HepG2 (cell line): ENCODE results near the gene IST1. TPM values are rescaled to one million over a fixed set of nuclear protein-coding genes. Genes with fewer than 3 reads are reported as not detected.

Experiments
- CEBPG ChIP-seq: IDR thresholded peaks from 2 replicates; pipeline ENCODE4 v1.6.1; 2016
- FOXJ3 ChIP-seq: sonication (generic); formaldehyde crosslinking; IDR thresholded peaks from 2 replicates; pipeline ENCODE4 v1.4.0; 2020; ENCODE audit warnings: missing genetic modification reagents, mild to moderate bottlenecking, borderline replicate concordance
- FOXP1 ChIP-seq, 2 experiments: fragments of 450-650 bp in 1 of 2; IDR thresholded peaks; 2 replicates each; pipeline ENCODE4 v1.6.1; 2017 to 2018; ENCODE audit warnings: antibody characterized with exemption in 1 of 2
- GATA4 ChIP-seq: sonication (generic); IDR thresholded peaks from 2 replicates; pipeline ENCODE4 v1.6.1; 2016; ENCODE audit warnings: antibody characterized with exemption, low read depth, borderline replicate concordance
- GATAD2A ChIP-seq: IDR thresholded peaks from 2 replicates; pipeline ENCODE4 v1.6.1; 2016
- GTF2F1 ChIP-seq: fragments of 150-350 bp; IDR thresholded peaks from 2 replicates; pipeline ENCODE4 v1.6.1; 2014; ENCODE audit warnings: low read length
- JDP2 ChIP-seq: sonication (generic); formaldehyde crosslinking; IDR thresholded peaks from 2 replicates; pipeline ENCODE4 v1.8.1; 2022; ENCODE audit warnings: missing genetic modification reagents, borderline replicate concordance
- MED1 ChIP-seq: sonication (generic); formaldehyde crosslinking; IDR thresholded peaks from 2 replicates; pipeline ENCODE4 v1.4.0; 2020; ENCODE audit warnings: missing genetic modification reagents
- MLXIP ChIP-seq: sonication (generic); formaldehyde crosslinking; IDR thresholded peaks from 2 replicates; pipeline ENCODE4 v1.9.0; 2021; ENCODE audit warnings: missing genetic modification reagents, borderline replicate concordance
- PPARG ChIP-seq: conservative IDR thresholded peaks from 2 replicates; pipeline ENCODE4 v1.6.1; 2016; ENCODE audit warnings: missing biosample characterization, missing genetic modification reagents
- REPIN1 ChIP-seq: sonication (generic); formaldehyde crosslinking; IDR thresholded peaks from 2 replicates; pipeline ENCODE4 v1.8.0; 2022; ENCODE audit warnings: missing genetic modification reagents, low read depth, mild to moderate bottlenecking, borderline replicate concordance
- SALL1 ChIP-seq: sonication (generic); formaldehyde crosslinking; IDR thresholded peaks from 2 replicates; pipeline ENCODE4 v1.8.0; 2022; ENCODE audit warnings: mild to moderate bottlenecking, missing genetic modification reagents
- SAP130 ChIP-seq: IDR thresholded peaks from 2 replicates; pipeline ENCODE4 v1.6.1; 2016; ENCODE audit warnings: low read depth
- THAP7 ChIP-seq: sonication (generic); formaldehyde crosslinking; IDR thresholded peaks from 2 replicates; pipeline ENCODE4 v1.8.1; 2023; ENCODE audit warnings: mild to moderate bottlenecking, missing genetic modification reagents
- ZFP36L1 ChIP-seq: sonication (generic); formaldehyde crosslinking; IDR thresholded peaks from 2 replicates; pipeline ENCODE4 v1.8.0; 2022; ENCODE audit warnings: mild to moderate bottlenecking, missing genetic modification reagents, moderate library complexity
- ZIK1 ChIP-seq: sonication (generic); formaldehyde crosslinking; IDR thresholded peaks from 2 replicates; pipeline ENCODE4 v1.5.0; 2020; ENCODE audit warnings: mild to moderate bottlenecking, low read depth, missing genetic modification reagents, borderline replicate concordance
- ZNF431 ChIP-seq: sonication (generic); formaldehyde crosslinking; IDR thresholded peaks from 2 replicates; pipeline ENCODE4 v1.9.0; 2022; ENCODE audit warnings: missing genetic modification reagents, low read depth, mild to moderate bottlenecking, borderline replicate concordance
- ZNF549 ChIP-seq: sonication (generic); formaldehyde crosslinking; IDR thresholded peaks from 2 replicates; pipeline ENCODE4 v1.5.0; 2020; ENCODE audit warnings: missing genetic modification reagents
- ZNF556 ChIP-seq: sonication (generic); formaldehyde crosslinking; IDR thresholded peaks from 2 replicates; pipeline ENCODE4 v1.4.0; 2020; ENCODE audit warnings: mild to moderate bottlenecking, missing genetic modification reagents, borderline replicate concordance
- ZNF567 ChIP-seq: sonication (generic); formaldehyde crosslinking; IDR thresholded peaks from 2 replicates; pipeline ENCODE4 v1.8.1; 2023; ENCODE audit warnings: mild to moderate bottlenecking, missing genetic modification reagents, borderline replicate concordance
- ZSCAN21 ChIP-seq: sonication (generic); formaldehyde crosslinking; IDR thresholded peaks from 2 replicates; pipeline ENCODE4 v1.8.0; 2022; ENCODE audit warnings: mild to moderate bottlenecking, missing genetic modification reagents, moderate library complexity, borderline replicate concordance
- polyA plus RNA-seq, 8 experiments: library from polyadenylated mRNA; depleted of rRNA in 3 of 8; stranded (reverse) in 7 of 8; unstranded in 1 of 8; fragments of >200 nt; fragmentation: Illumina TruSeq in 4 of 8; extraction: Trizol in 4 of 8; gene quantifications; 2 replicates each; pipeline versions ENCODE4 v1.2.1 to v1.2.3, GENCODE V29; 2011 to 2016; ENCODE audit warnings: low read depth in 4 of 8, missing spikeins in 1 of 8, mixed read lengths in 1 of 8; ENCODE audit not compliant: insufficient read depth in 1 of 8
- total RNA-seq, 5 experiments: library from RNA; depleted of rRNA; stranded (reverse); fragments of >200 nt; fragmentation: Illumina TruSeq; extraction: Trizol; gene quantifications; 2 replicates each; pipeline ENCODE4 v1.2.3, GENCODE V29; 2016; ENCODE audit warnings: low read depth in 1 of 5

Gene IST1
- total and polyA plus RNA-seq, 2 of the 13 experiments (the other 11 are each of a cell fraction or from before 2014, with no cell fraction given) = 346 to 415 TPM

- TF ChIP-seq ZFP36L1 (CRISPR knock-in tag) (no peak), MLXIP (CRISPR knock-in tag) (no peak), GATAD2A (peak; percentile 39; the same call in 1 of the 2 replicates), MED1 (CRISPR knock-in tag) (peak; percentile 38; the same call in 1 of the 2 replicates), ZNF567 (CRISPR knock-in tag) (no peak), REPIN1 (CRISPR knock-in tag) (no peak), SALL1 (CRISPR knock-in tag) (no peak), ZIK1 (CRISPR knock-in tag) (no peak), GATA4 (no peak), THAP7 (no peak), PPARG (no peak), ZNF549 (CRISPR knock-in tag) (no peak), SAP130 (CRISPR knock-in tag) (0 out of 2 replicates have a peak, but pooled peaks have one; percentile 22), FOXJ3 (CRISPR knock-in tag) (no peak), ZNF556 (CRISPR knock-in tag) (no peak), FOXP1 (IDR thresholded peaks at IDR 0.05) (no peak), FOXP1 (CRISPR knock-in tag; IDR thresholded peaks at IDR 0.05) (0 out of 2 replicates have a peak, but pooled peaks have one; percentile 10), JDP2 (CRISPR knock-in tag) (no peak), GTF2F1 (no peak), ZSCAN21 (CRISPR knock-in tag) (no peak), CEBPG (CRISPR knock-in tag) (0 out of 2 replicates have a peak, but pooled peaks have one; percentile 11), ZNF431 (CRISPR knock-in tag) (no peak)
Observed at GRCh38 chr16:71914802-71915201, 19.5 kb downstream of the IST1 start (continued).
